CD4-positive, alpha-beta T cell treated with Interleukin-15 for 4 hours (primary cell): Measurements from ENCODE around the gene CARMIL1.

Experiments
- DNase-seq: peaks from one replicate; pipeline ENCODE4 v3.0.0-alpha.2; 2020; ENCODE audit warnings: low spot score

CARMIL1 gene

DNA sequence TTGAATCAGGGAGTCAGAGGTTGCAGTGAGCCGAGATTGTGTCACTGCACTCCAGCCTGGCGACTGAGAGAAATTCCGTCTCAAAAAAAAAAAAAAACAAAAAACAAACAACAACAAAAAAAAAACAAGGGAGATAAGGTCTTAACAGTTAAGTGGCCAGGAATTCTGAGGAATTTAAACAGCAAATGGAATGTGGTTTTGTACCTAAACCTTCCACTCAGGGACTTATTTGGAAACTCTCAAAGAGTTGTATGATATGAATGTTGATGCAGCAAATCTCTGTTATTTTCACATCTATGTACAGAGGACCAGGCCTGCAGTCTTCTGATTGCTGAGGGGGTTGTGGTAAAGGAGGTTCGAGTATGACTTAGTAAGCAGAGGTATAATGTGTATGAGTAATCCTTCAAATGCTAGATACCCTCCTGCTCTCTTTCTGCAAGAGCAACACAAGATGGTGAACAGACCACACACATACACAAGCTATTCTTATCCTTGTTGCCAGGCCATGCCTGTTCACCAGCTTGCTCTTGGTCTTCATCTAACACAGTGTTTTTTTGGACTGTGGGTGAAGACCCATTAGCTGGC, 197.9 kb downstream of the CARMIL1 start:
- DNase-seq = no peak

DNA sequence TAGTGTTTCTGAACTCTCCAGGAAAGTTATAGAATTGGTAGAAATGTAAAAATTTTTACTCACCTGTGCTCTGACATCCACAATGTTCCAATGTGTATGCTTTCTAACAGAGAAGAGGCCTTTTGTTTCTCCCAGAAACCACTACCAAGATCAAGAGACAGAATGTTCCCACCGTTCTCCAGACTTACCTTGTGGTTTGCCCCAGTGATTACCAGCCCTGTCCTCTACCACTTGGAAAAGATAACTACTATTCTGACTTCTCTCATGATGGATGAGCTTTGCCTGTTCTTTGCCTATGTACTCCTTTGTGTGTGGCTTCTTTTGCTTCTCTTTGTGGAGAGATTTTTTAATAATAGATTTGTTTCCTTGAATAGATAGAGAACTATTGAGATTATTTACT, 199.8 kb downstream of the CARMIL1 start:
- DNase-seq = no peak

DNA sequence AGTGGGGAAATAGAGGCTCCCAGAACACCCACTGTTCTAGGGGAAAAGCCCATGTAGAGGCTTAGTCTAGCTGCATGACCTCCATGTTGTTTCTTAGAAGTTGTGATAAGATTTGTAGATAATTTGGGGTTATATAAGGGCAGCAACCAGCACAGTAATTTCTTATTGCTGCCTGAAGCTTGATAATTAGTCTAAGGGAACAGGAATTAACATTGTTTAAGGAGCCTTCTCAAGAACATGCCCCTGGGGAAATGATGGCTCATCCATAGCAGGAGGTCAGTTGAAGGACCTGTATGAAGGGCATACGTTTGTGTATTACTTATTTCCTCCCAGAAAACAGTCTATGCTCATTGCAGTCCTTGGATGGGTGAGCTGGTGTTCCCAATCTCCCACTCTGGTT, 202.1 kb downstream of the CARMIL1 start:
- no peak for DNase-seq

DNA sequence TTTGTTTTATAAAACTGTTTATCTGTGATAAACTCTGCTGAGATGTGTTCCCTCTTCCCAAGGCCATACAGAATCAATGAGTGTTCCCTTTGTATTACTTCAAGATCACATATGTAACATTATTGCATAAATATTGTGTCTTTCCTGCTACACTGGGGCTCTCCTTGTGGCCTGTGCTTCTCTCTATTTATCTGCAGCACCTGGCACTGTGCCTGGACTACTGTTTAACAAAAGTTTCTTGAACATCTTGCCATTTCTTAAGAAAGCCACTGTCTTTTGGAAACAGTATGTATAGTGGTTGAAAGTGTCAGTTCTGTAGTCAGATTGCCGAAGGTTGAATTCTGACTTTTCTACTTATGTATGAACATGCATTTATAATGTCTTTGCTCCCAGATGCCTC, 203.8 kb downstream of the CARMIL1 start:
- no peak for DNase-seq

DNA sequence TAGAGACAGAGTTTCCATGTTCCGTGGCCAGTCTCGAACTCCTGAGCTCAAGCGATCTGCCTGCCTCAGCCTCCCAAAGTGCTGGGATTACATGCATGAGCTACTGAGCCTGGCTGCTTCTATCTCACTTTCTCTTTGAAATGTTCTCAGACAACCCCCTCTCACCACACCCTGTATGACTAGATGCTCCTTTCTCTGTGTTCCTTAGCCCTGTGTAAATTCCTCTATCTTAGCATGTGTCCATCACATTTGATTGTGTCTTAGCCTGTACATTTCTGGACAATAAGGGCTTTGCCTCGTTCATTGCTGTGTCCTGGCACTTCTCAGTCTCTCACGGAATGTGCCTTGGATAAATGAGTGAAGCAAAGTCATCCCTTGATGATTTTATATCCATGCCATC, 204.8 kb downstream of the CARMIL1 start:
- DNase-seq = no peak

DNA sequence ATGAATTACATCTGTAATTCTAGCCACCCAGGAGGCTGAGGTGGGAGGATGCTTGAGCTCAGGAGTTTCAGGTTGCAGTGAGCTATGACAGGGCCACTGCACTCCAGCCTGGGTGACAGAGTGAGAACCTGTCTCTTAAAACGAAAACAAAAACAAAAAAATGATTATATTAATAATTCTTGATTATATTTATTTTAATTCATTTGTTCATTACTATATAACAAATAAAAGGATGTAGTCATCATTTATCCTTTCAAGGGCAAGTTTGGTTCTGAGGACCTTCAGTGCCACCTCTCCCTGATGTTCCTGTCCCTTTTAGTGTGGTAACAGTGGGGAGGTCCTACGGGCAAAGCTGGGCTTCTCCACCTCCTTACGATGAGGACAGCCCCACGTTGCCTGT, 205.7 kb downstream of the CARMIL1 start:
- no peak for DNase-seq

DNA sequence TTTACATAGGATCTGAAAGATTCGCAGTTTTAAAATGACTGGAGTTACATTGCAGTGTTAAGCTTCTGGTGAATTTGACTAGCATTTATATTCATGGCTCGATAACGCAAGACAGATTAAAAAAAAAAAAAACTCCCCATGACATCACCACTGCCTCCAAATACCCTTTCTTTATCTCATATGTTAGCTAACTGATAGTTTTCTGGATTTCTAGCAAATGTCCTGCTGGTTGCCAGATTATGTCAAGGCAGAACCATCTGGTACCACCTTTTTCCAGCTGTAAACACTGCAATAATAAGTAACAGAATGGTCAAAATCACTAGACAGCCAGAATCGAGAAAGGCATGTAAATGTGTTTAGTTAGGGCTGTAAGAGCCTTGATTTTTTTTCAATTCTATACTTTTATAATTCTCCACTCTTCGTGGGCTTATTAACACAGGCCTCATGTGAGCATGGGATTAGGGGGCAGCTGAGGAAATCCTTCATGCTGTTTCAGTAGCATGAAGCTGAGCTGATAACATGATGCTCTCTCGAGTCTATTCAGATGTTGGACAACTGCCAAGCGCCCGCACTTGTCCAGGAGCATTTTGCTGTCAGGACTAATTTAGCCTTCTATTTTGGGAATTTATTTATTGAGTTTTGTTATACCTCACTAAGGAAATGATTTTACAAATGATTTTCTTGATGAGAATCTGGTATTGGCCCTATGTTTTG, 206.8 kb downstream of the CARMIL1 start:
- DNase-seq = no peak

DNA sequence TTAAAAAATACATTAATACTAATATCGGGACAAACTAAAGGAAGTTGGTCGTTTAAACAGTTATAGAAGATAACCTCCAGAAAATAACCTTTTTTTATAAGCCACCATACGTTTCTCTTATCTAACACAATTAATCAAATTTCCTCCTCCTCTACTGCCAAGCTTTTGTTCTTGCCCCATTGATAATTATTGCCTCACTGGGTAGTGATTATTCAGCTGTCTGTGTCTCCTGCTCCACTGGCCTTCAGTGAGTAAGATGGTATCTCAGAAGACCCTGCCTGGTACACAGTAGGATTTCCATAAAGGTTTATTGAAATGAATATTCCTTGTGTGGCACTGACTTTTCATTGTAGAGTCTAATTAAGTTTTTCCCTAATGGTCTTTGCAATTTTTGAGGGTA, 207.4 kb downstream of the CARMIL1 start:
- DNase-seq = no peak

DNA sequence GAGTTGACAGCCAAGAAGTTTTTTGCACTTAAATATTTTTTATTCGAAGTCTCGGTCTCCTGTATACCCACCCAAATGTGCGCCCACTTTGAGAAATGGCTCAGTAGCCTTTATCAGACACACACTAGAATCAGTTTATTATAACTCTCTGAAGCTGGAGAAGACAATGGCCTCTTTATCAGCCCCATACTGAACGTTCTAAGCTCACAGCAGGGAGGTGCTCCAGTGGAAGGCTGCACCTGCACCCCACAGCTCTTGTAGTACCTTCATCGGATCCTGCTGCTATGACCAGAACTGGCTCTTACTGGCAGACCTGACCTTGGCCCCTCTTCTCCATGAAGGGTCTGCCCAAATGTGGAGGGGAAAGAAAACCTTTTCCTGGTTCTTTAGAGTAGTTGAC, 207.8 kb downstream of the CARMIL1 start:
- DNase-seq = no peak

DNA sequence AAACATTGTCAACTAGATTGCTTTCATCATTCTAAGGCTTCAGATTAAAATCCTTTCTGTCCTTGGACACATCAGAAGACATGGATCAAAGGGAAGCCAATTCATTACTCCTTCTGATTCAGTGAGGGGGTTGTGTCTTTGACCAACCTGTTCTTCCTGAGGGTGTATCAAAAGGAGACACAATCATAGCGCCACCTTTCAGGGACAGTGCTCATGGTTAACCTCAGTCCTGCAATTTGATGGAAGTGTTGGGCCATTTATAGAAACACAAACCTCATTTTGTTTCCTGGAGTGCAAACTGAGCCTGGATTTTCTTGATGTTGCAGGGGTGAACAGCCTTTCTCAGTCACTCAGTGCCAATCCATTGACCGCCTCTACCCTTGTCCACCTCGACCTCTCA, 209.0 kb downstream of the CARMIL1 start:
- DNase-seq = no peak

DNA sequence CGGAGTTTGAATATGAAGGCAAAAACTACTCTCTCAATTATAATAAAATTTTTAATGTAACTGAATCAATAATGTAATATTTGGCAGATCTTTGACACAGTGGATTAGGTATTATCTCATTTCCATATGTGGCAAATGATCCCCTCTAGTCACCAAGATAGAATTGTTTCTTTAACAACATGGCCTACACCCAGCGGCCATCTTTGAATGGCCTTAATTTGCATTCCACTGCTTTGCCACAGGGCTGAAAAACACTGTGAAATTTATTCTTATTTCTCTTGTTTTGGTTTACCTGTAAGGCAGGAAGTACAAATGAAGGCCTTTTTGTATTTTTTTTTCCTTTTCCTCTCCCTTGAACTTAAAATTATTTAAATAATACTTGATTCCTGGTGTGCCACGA, 210.2 kb downstream of the CARMIL1 start:
- no peak for DNase-seq

DNA sequence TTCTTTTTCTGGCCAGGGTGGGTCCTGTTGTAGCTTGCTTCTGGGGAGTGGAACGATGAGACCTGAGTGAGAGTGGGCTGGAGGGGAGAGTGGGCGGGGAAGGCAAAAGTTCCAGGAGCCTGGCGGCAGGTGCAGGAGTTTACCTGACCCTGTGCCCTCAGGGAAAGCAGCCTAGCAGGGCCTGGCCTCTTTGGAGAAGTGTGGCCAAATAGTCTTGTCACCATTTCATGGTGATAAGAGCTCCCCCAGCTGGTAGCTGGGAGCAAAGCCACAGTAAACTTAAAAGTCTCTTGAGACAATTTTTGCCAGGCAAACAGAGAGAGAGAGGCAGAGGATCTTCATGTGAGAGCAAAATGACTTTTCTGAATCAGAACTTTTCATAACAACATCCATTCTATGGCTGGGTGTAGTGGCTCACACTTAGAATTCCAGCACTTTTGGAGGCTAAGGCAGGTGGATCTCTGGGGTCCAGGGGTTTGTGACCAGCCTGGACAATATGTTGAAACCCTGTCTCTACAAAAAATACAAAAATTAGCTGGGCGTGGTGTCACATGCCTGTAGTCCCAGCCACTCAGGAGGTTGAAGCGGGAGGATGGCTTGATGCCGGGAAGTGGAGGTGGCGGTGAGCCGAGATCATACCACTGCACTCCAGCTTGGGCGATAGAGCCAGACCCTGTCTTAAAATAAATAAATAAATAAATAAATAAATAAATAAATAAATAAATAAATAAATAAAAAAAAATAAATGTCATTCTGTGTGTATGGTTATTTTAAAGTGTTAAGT, 211.0 kb downstream of the CARMIL1 start:
- peak; percentile 71 for DNase-seq

DNA sequence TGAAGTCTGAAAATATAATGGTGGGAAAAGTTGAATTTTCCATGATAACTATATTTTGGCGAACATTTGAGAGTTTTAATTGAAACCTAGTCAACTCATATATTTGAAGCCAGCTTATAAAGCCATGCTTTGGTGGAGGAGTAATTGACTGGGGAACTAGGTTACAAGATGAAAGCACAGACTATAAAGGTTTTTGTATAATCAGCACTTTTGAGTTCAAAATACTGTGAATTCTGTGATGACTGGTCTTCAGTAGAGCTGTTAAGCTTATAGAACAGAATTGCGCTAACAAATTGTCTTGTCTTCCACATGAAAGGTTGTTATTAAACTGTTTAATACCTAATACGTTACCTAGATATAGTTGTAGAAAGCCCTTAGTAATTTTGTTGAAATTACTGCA, 213.8 kb downstream of the CARMIL1 start:
- DNase-seq = no peak

DNA sequence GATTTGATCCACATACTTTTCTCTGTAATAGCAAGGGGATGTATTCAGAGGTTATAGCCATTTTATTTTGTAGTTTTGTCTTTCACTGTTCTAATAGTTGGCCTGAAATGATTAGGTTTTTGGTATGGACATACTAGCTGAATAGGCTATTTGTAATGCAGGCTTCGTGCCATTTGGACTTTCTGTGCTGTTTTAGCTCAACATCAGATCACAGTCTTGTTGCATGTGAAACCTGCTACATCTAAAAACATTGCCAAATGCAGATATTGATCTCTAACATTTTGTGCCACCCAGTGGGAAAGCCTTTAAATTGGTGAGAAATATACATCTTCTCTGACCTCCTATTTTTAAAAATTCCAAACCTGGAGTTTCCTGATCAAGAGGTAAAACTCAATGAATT, 215.3 kb downstream of the CARMIL1 start:
- DNase-seq = no peak

DNA sequence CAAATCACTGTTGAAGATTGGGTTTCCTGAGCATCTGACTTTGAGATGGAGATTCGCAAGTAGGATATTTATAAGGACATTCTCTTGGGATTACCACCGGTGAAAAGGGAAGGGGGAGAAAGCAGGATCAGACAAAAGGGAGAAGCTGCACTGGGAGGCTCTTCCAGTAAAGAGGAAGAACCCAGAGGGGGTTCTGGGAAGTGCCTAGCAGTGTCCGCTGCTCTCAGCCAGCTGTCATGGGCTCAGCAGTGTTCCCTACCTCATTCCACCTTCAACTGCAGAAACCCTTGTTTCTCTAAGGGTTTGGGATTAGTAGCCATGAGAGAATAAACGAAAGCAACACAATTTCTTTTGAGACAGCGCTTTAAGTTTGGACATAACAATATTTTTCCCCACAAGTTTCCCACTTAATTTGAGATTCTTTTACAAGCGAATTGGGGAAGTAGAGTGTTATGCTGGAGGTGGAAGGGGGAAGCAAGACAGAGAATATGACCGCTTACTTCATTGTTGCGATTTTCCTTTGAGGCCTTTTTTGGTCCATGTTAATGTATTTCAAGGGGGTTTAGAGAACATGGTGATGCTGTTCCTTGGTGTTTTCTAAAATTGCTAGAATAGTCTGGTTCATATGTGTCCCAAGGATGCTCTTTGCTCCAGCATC, 218.3 kb downstream of the CARMIL1 start:
- DNase-seq = no peak

DNA sequence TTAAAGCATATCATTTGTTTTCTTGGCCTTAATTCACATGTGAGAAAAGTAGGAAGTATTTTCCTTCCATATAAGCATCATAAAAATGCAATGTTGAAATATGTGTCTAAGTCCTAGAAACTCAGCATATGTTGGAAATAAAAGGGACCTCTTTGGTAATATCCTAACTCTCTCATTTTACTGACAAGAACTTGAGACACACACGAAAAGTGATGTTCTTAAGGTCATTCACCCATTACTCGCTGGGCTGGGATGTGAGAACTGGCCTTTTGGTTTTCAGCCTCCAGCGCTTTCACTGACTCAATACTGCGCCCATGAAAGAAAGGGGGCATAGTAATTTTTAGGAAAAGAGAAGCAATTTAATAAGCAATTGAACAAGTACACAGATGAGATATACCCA, 219.3 kb downstream of the CARMIL1 start:
- DNase-seq = no peak

DNA sequence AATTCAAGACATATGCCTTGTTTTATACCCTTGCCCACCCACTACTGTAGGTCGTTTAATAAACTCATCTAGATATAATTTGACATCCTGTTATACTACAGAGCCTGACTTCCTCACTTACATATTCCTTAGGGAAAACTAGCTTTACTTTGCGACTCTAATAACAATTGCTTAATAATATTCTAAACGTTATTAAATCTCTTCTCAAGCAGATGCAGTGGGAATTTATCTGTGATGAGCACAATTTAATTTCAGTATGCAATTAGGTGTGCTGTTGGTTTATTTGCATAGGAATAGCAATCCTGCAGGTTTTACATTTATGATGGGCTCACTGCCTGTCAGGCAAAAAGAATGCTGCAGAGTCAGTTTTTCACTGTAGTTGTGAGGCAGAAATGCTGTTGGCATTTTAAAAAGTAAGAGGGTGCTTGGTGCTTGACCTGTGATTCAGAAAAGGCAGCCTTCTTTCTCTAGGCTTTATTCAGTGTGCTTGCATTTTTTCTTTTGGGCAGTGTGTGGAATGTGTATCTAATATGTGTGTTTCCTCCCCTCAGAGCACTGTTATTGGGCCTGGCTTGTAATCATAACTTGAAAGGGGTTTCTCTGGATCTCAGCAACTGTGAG, 220.6 kb downstream of the CARMIL1 start:
- no peak for DNase-seq

DNA sequence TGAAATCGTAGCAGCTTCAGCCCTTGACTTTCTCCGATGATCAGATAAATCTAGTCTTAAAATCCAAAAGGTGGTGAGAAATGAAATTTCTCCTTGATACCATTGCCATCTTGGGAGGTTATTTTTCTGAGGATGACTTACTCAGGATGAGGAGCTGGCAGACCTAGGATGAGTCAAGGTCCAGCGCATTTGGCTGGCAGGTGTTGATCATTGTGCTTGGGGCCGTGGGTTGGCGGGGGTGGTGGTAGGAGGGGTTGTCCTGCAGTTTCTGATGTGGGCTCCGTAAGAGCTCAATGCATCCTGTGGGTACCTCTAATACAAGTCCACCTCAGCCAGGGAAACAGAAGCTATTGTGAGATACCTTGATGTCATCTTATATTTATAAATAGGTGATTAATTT, 224.5 kb downstream of the CARMIL1 start:
- DNase-seq = no peak

DNA sequence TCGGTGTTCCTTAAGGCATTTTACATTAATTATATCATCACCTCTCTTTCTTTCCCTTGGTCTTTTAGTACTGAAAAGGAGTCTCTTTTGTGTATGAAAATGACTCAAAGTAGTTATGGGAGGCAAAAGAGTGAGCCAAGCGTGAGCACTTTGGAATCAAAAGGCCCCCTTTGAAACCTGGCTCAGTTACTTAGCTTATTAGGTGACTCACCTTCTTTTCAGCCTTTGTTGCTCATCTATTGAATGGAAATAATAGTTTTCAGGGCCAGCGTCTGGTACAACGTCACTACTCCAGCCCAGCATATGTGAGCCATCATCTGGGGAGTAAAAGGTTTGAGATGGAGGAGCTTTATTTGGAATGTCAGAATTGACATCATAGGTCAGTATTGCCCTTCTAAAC, 225.5 kb downstream of the CARMIL1 start:
- no peak for DNase-seq

DNA sequence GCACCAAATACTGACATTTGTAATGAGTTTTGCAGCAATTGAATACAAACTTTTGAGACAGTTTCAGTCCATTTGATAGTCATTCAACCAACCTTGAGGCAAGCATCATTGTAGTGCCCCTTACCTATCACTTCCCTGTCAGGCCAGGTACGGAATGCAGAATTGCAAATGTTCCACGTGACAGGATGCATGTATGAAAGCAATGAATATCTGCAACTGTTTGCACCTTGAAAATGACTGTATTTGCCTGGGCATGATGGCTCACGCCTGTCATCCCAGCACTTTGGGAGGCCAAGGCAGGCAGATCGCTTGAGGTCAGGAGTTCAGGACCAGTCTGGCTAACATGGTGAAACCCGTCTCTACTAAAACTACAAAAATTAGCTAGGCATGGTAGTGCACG, 226.8 kb downstream of the CARMIL1 start:
- no peak for DNase-seq

DNA sequence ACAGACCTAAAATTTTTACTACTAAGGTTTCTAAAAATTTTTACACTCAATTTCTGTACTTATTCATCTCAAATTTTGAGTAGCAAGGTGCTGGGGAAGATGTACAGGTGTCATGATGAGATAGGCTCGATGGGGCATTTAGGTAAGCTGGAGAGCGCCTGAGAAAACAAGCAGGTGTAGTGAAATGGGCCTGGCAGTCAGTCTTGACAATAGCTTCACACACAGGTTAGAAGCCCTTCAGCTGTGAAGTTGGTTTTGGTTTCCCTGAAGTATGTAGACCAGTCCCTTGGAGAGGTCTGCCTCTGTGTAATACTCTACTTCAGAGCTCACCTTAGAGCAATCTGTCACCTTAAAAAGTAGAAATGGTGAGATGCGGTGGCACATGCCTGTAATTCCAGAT, 228.9 kb downstream of the CARMIL1 start:
- no peak for DNase-seq

DNA sequence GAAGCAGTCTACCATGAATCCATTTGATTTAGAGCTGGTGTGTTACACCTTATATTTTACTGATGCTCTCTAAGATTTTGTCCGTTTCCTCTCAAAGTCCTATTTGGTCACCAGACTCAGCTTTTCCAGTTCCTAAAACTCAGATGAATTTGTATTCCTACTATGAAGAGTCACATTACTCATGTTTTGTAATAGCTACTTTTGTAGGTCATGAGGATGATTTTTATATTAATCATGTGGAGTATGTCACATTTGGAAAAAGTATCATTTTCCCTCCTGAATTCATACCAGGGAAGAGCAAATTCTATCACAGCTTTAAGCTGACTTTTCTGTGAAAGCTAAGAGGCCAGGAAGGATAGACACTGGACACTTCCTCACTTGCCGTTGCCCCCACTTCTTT, 232.2 kb downstream of the CARMIL1 start:
- DNase-seq = no peak

DNA sequence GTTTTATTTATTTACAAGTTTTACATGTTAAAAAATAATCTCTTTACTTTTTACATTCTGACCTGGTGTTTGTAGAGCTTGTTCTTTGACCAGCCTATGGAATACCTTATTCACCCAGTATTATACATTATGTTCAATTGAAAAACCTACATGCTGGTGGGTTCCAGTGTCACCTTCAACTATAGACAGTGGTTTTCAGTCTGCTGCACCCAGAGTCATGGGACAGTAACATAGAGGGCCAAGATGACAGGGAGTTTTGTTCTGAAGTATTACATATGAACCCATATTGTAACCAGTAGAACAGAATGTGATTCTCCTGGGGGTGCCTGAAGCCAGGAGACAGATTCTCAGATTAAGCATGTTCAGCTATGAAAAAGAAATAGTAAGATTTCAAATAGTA, 233.4 kb downstream of the CARMIL1 start:
- no peak for DNase-seq
